ENCODE data around the gene SPINT1. TPM values are rescaled to one million over a fixed set of nuclear protein-coding genes. Genes with fewer than 3 reads are reported as not detected.

The SPINT1 gene
- total RNA-seq, 4 donors from 2014 or later: 285 to 729 (median 580) TPM

GRCh38 chr15:40906091-40906990 is 62.5 kb downstream of the SPINT1 start:
- Histone ChIP-seq H3K4me3 (peak overlapping the region; percentile 12 to 52 (median 34)), H3K36me3 (peaks cover 0 to 6% (median 0%) of the 10 kb centered on the region in 4 donors), H3K9me3 (no peaks in the 10 kb centered on the region), H3K27me3 (no peaks in the 10 kb centered on the region), H3K4me1 (peaks cover 24 to 57% (median 34%) of the 10 kb centered on the region in 4 donors), H3K27ac (peak overlapping the region; percentile 89 to 97 (median 94))
- in situ Hi-C loops (cut with MboI; ENCODE audit: low pct_ligation_motif_present in 1 of 4, low pct_unique_long_range_greater_than_20kb in 1 of 4, low sequenced_read_pairs in 3 of 4): loop anchor here (10.0 to 25.0 kb wide), 3 partner anchors 106 to 278 kb away; no protein-coding TSS in a partner anchor
- WGBS, 2 donors (ENCODE audit: low coverage in 1 of 2): 5% methylated on average over 24 of the region's 36 CpGs; no CpG with 5 or more reads in 1 of the 2 donors
- peak; percentile 96 for DNase-seq
- intact Hi-C loops (cut with DNase I; ENCODE audit: low total_unique reads): no loop called here
- TF ChIP-seq POLR2AphosphoS5 (IDR thresholded peaks at IDR 0.05) (peak; percentile 28 to 80 (median 65)), CTCF (IDR thresholded peaks at IDR 0.05) (peak; percentile 87 to 97 (median 89)), EP300 (IDR thresholded peaks at IDR 0.05; ENCODE audit: low read depth) (no peak), POLR2A (IDR thresholded peaks at IDR 0.05) (peak; percentile 83)

- Histone ChIP-seq H3K27ac (peak overlapping the region; percentile 89 to 97 (median 94)), H3K4me3 (peak overlapping the region; percentile 12 to 52 (median 34)), H3K27me3 (no peaks in the 10 kb centered on the region), H3K9me3 (no peaks in the 10 kb centered on the region), H3K4me1 (peaks cover 24 to 57% (median 34%) of the 10 kb centered on the region in 4 donors), H3K36me3 (peaks cover 0 to 6% (median 0%) of the 10 kb centered on the region in 4 donors)
- peak; percentile 75 for DNase-seq
- WGBS, 2 donors (ENCODE audit: low coverage in 1 of 2): 18% methylated on average over 16 of the region's 22 CpGs; no CpG with 5 or more reads in 1 of the 2 donors
- intact Hi-C loops (cut with DNase I; ENCODE audit: low total_unique reads): no loop called here
- no peak for TF ChIP-seq EP300 (IDR thresholded peaks at IDR 0.05; ENCODE audit: low read depth)
- TF ChIP-seq POLR2A (IDR thresholded peaks at IDR 0.05): peak; percentile 34
- TF ChIP-seq CTCF (IDR thresholded peaks at IDR 0.05): no peak
- TF ChIP-seq POLR2AphosphoS5 (IDR thresholded peaks at IDR 0.05): peak in 2 of 3 donors; percentile 28 to 38
- in situ Hi-C loops (cut with MboI; ENCODE audit: low pct_ligation_motif_present in 1 of 4, low pct_unique_long_range_greater_than_20kb in 1 of 4, low sequenced_read_pairs in 3 of 4): loop anchor here (10.0 to 25.0 kb wide), 3 partner anchors 105 to 278 kb away; no protein-coding TSS in a partner anchor
These were observed 63.3 kb downstream of the SPINT1 start for GRCh38 chr15:40906991-40907802.

Small RNAs within 50 kb of the gene (small RNA-seq; reads per million reads assigned to genes)
- gene AC025166.1: 0 reads per million in 4 donors

Other genes starting within 250 kb of the SPINT1 start
- gene KNL1, start 249.8 kb upstream of the SPINT1 start, total RNA-seq: 1 to 10 TPM; 3.4 to 7.6 (median 3.9) TPM
- gene RAD51, start 148.9 kb upstream of the SPINT1 start, total RNA-seq: 10 to 100 TPM in 1 of 4 donors, 1 to 10 TPM in 3; 1.1 to 31.6 (median 1.8) TPM
- 100 to 1,000 TPM in 1 of 4 donors, 10 to 100 TPM in 3; 16.5 to 131 (median 32.7) TPM for gene RMDN3, start 88.8 kb upstream of the SPINT1 start, total RNA-seq
- 10 to 100 TPM; 22.5 to 58.5 (median 46.5) TPM for gene GCHFR, start 80.0 kb upstream of the SPINT1 start, total RNA-seq
- gene C15orf62, start 74.1 kb upstream of the SPINT1 start, total RNA-seq: under 1 TPM in 2 of 4 donors, not detected in 2; 0.14 to 0.32 TPM
- gene ZFYVE19, start 37.0 kb upstream of the SPINT1 start, total RNA-seq: 10 to 100 TPM; 61.2 to 91.6 (median 69.9) TPM
- 10 to 100 TPM in 3 of 4 donors, 1 to 10 TPM in 1; 6.0 to 56.9 (median 22.3) TPM for gene DNAJC17, start 36.6 kb upstream of the SPINT1 start, total RNA-seq
- gene PPP1R14D, start 15.3 kb upstream of the SPINT1 start, total RNA-seq: 100 to 1,000 TPM in 3 of 4 donors, 10 to 100 TPM in 1; 19.5 to 256 (median 144) TPM
- 1 to 10 TPM; 2.7 to 6.7 (median 4.0) TPM for gene RHOV, start 30.2 kb downstream of the SPINT1 start, total RNA-seq
- 10 to 100 TPM; 18.3 to 58.7 (median 21.0) TPM for gene VPS18, start 50.4 kb downstream of the SPINT1 start, total RNA-seq
- gene DLL4, start 85.3 kb downstream of the SPINT1 start, total RNA-seq: 10 to 100 TPM in 2 of 4 donors, 1 to 10 TPM in 2; 1.5 to 14.2 (median 10.2) TPM
- 1 to 10 TPM in 3 of 4 donors, under 1 TPM in 1; 0.60 to 6.7 (median 2.5) TPM for gene CHAC1, start 109.4 kb downstream of the SPINT1 start, total RNA-seq

All from transverse colon (tissue), 4 donors.